NOMO-1 treated with dmso at 0.1 percent for 144 hours (cell line): Measurements from ENCODE around the gene OST4.

ENCODE experiments used
- DNase-seq: peaks from one replicate; lab custom pipeline; 2025; ENCODE audit not compliant: unreplicated experiment; lab: John Stamatoyannopoulos, UW

Gene OST4

DNA sequence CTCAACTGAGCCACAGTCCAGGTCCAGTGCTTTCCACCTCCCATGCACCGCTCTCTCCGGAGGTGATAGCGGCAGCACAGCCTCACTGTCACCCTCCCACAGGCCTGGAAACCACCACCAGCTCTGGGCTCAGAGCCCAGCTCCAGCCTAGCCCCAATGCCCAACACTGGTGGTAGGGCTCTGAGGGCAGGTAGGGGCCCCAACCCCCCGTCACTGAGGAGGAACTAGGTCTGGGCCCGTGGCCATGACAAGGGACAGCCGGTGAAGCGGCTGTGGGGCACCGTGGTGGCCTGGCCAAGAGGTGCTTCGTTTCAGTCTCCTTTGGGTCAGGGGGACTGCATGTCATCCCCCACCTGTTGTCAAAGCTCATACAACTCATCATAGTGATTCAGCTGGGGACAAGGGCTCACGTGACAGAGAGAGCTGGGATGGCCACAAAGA is 44.2 kb downstream of the OST4 start:
- no peak for DNase-seq

DNA sequence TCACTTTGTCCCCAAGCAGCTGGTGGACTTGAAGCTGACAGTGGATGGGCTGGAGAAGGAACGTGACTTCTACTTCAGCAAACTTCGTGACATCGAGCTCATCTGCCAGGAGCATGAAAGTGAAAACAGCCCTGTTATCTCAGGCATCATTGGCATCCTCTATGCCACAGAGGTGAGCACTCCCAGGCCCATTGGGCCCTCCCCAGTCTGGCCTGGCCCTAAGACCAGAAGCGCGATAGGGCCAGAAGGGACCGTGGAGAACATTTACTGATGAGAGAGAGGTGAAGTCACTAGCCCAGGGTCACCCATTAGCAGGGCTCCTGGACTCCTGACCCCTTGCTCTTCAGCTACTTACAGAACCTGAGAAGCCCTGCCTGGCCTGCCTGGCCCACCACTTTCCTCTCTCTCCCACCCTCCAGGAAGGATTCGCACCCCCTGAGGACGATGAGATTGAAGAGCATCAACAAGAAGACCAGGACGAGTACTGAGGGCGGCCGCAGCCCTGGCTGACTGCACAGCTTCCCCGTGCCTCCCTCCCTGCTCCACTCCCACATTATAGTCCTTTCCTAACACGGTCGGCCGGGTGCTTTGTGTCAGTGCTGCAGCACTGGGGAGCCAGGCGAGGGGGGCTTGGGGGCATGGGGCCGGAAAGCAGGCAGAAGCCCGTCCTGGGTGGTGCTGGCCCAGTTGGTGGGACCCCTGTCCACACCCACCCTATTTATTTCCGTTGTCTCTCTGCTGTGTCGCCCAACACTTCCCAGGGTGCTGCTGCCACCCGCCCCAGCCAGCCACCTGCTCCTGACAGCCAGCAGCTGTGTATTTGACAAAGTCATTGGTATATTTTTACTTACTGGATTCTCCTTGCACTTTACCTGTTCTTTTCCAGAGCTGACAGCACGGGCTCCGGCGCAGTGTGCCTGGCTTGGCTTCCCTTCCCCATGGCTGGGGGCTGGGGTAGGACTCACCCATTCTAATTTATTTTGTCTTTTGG is 45.3 kb downstream of the OST4 start:
- no peak for DNase-seq

- no peak for DNase-seq
Observed at GRCh38 chr2:27025281-27025800, 46.1 kb downstream of the OST4 start.

DNA sequence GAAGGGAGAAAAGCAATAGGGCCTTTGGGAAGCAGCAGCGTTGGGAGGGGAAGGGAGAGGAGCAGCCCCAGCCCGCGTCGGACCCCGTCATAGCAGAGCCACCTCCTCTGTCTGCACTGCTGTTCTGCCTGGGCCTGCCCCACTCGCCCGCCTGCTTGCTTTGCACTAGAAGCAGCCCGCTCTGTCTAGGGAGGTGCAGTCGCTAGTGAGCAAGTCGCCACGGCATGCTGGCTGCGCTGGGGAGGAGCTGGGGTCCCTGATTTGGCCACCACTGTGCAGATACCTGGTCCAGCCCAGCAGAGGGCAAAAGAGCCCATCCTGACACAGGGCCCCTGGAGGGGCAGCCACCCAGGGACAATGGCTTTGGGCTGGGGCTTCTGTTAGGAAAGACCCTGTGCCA is 46.6 kb downstream of the OST4 start:
- DNase-seq = no peak

DNA sequence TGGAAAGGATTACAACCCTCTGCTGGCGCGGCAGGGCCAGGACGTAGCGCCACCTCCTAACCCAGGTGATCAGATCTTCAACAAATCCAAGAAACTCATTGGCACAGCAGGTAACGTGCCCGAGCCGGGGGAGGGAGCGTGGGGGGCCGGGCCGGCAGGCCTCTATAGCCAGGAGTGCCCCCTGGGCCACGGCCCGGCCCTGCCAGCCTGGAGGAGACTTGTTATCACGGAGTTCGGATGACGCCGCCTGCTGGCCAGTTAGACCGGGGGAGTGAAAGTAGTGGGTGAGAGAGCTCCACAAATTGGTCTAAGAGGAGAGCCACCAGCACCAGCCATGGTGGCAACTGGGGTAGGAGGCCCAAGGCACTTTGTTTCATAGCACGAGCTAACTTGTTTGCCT is 47.3 kb downstream of the OST4 start:
- no peak for DNase-seq

- no peak for DNase-seq
Observed at GRCh38 chr2:27023740-27024139, 47.7 kb downstream of the OST4 start.

- no peak for DNase-seq
Observed at GRCh38 chr2:27021253-27022049, 50.0 kb downstream of the OST4 start.
